ENCODE measurements around the gene LMO7.
"Not testable (repeated sequence)": the region's sequence is repeated elsewhere in the genome, so short reads cannot be mapped to it uniquely, and the experiment has no call there.

GRCh38 chr13:75793188-75793567, 157.0 kb downstream of the LMO7 start:
- TF ChIP-seq CTCF (conservative IDR thresholded peaks at IDR 0.05; ENCODE audit: low read length); EZH2phosphoT487 (IDR thresholded peaks at IDR 0.05; ENCODE audit: borderline replicate concordance, low read depth, low read length): not testable (repeated sequence)

Measured in OCI-LY7 (cell line).